LNCAP (cell line): ENCODE data around the gene GPAT3.

Source experiments
- TF ChIP-seq, protein P1 (sequence below): fragments of 450-650 bp; IDR thresholded peaks from 2 replicates; pipeline ENCODE4 v1.5.1; 2017; ENCODE audit warnings: mild to moderate bottlenecking

GPAT3 gene

DNA sequence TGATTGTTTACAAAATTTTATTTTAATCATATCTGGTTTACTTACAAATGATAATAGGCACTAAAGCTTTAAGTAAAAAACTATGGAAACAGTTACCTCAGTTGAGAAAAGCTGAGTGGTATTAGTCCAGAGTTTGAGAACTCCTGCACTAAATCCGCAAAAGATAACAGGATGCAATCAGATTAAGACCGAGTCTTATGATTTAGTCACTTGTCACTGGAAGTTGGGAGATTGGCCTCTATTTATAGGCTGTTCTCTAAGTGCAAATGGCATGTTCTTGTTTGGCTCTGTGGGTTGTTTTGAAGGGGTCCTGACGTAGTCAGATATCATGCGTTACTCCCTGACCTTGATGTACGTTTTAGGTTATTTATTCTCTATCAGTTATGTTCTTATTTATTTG, 6.3 kb downstream of the GPAT3 start:
- TF ChIP-seq, protein P1, sequence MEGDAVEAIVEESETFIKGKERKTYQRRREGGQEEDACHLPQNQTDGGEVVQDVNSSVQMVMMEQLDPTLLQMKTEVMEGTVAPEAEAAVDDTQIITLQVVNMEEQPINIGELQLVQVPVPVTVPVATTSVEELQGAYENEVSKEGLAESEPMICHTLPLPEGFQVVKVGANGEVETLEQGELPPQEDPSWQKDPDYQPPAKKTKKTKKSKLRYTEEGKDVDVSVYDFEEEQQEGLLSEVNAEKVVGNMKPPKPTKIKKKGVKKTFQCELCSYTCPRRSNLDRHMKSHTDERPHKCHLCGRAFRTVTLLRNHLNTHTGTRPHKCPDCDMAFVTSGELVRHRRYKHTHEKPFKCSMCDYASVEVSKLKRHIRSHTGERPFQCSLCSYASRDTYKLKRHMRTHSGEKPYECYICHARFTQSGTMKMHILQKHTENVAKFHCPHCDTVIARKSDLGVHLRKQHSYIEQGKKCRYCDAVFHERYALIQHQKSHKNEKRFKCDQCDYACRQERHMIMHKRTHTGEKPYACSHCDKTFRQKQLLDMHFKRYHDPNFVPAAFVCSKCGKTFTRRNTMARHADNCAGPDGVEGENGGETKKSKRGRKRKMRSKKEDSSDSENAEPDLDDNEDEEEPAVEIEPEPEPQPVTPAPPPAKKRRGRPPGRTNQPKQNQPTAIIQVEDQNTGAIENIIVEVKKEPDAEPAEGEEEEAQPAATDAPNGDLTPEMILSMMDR: no peak

DNA sequence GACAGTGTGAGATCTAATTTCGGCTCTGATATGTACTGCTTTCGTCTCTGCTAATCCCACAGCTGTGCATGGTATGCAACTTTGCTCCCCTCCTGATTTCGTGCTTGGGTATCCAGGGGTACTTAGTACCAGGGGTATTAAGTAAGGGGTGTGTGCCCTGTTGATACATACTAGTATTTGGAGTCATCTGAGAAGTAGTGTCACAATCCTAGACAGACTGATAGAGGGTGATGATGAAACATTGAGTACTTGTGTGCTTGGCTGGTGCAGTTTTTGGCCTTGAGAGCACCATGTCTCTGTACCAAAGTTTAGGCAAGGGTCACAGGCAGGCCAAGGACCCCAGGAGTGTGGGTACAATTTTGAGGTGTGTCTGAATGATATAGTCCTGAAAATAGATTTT, 10.9 kb downstream of the GPAT3 start:
- TF ChIP-seq, protein P1: no peak

DNA sequence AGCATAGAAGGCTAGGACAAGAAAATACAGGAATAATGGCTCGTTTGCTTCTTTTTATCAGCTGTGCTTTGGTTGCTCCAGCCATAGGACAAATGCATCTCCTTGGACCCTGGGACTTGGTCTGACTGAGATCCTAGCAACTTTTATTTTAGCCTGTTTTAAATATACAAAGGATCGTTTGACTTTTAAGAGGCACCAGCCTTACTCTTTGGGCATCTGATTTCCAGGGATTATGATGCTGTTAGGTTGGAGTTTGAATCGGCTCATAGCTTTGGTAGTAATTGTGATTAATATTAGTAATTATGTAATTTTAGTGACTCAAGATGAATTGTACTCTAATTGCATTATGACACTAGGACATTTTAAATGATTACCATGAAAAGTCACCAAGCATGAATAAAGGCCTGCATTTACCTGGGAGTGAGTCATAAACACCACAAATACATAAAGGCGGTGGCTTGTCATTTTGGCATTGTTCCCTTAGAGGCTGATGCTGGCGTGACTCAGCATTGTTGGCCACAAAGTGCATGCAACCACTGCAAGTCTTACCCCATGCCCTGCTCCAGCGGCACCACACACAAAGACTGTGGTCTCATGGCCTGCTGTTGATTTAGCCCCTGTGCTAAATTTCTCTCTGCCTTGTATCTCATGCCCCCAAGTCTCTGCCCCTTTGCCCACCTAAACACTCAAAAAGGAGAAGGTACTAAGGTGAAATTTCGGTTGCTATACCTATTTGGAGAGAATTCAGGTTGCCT, 12.4 kb downstream of the GPAT3 start:
- TF ChIP-seq, protein P1: no peak

DNA sequence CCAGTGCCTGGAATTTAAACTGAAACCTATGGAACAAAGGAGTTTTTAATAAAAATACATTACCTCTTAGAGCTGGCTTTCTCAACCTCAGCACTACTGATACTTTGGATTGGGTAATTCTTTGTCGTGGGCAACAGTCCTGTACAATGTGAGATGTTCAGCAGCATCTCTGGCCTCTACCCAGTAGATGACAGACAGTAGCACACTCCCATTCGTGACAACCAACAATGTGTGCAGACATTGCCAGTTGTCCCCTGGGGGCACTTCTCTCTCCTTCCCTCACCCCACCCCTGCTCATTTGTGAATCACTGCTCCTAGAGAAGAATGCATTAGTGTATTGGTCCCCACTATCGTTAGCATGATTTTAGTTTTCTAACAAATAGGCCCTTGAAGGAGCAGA, 16.2 kb downstream of the GPAT3 start:
- TF ChIP-seq, protein P1: no peak

DNA sequence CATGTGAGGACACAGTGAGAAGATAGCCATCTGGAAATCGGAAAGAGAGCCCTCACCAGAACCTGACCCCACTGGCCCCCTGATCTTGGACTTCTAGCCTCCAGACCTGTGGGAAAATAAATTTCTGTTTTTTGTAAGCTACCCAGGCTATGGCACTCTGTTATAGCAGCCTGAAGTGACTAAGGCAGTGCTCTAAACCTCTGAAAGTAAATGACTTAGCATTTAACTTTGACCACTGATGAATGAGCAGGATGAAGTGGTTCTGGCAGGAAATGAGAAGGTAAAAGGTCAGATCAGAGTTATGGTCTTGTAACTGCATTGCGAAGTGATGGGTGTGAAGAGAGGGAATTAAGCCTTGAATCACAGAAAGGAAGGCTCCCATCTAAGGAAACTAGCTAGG, 17.0 kb downstream of the GPAT3 start:
- TF ChIP-seq, protein P1: no peak

DNA sequence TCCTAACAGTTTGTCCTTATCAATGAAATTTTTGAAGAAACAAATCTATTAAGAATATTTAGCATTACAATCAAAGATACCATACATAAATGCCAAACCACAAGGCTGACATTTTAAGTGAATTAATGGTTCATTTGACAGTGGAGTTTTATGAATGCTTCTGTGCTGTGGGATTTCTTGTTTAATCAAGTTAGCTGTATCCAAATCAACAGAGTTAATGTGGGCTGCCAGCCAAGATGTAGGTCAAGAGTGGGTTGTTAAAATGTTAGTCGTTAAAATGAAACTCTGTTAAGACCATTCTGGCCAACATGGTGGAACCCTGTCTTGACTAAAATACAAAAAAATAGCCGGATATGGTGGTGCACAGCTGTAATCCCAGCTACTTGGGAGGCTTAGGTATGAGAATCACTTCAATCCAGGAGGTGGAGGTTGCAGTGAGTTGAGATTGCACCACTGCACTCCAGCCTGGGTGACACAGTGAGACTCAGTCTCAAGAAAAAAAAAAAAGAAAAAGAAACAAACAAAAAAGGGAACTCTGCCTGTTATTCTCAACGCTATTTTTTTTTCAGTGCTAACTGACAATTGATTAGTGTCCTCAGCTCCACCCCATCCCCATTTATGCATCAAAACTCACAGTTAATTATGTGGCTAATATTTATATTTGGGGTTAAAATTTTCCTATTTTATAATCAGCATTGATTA, 20.2 kb downstream of the GPAT3 start:
- TF ChIP-seq, protein P1: no peak

DNA sequence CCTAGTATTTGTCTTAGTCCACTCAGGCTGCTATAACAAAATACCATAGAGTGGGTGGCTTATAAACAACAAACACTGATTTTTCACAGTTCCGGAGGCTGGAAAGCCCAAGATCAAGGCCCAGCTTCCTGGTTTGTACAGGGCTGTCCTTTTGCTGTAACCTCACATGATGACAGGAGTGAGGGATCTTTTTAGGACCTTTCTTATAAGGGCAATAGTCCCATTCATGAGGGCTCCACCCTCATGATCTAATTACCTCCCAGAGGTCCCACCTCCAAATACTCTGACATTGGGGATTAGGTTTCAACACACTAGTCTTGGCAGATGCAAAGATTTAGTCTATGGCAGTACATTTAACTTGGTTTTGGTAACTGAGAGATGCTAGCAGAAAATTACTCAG, 20.9 kb downstream of the GPAT3 start:
- TF ChIP-seq, protein P1: no peak
